T-helper 17 cell (primary cell): ENCODE data around the gene JAZF1. TPM values are rescaled to one million over a fixed set of nuclear protein-coding genes. Genes with fewer than 3 reads are reported as not detected.

ENCODE experiments used
- ATAC-seq: fragments of 150-1000 bp; cut with Tn5 transposase; 2 replicates; pipeline ENCODE4 v1.10.0; 2021; ENCODE audit warnings: mild to moderate bottlenecking, moderate library complexity
- DNase-seq, 3 donors: peaks; one replicate each; pipeline versions ENCODE4 v3.0.0 to v3.0.0-alpha.2; 2020 to 2021
- H3K9me3 ChIP-seq: one replicate; pipeline ENCODE4 v1.7.0; 2013; ENCODE audit warnings: low read length, mild to moderate bottlenecking; ENCODE audit not compliant: control insufficient read depth, poor library complexity, severe bottlenecking
- H3K27ac Mint-ChIP-seq: one replicate; pipeline ENCODE4 v1.8.0; 2022; ENCODE audit warnings: mild to moderate bottlenecking, moderate library complexity, mixed read lengths
- H3K27me3 Mint-ChIP-seq: one replicate; pipeline ENCODE4 v1.8.0; 2022; ENCODE audit warnings: mixed read lengths
- H3K36me3 Mint-ChIP-seq: one replicate; pipeline ENCODE4 v1.8.0; 2022; ENCODE audit warnings: low read depth, mixed read lengths
- H3K4me1 Mint-ChIP-seq: one replicate; pipeline ENCODE4 v1.8.0; 2022; ENCODE audit warnings: mild to moderate bottlenecking, mixed read lengths
- H3K4me3 Mint-ChIP-seq: one replicate; pipeline ENCODE4 v1.8.0; 2022; ENCODE audit warnings: mild to moderate bottlenecking, moderate library complexity, mixed read lengths
- total RNA-seq, 4 donors: library from RNA in 2 of 4; stranded (reverse) in 2 of 4; gene quantifications; one replicate each; pipeline ENCODE4 v1.2.3 and lab custom pipeline; 2022 to 2026

JAZF1 gene
- total RNA-seq, 2 donors from 2014 or later, result 12.4 to 13.4 TPM

DNA sequence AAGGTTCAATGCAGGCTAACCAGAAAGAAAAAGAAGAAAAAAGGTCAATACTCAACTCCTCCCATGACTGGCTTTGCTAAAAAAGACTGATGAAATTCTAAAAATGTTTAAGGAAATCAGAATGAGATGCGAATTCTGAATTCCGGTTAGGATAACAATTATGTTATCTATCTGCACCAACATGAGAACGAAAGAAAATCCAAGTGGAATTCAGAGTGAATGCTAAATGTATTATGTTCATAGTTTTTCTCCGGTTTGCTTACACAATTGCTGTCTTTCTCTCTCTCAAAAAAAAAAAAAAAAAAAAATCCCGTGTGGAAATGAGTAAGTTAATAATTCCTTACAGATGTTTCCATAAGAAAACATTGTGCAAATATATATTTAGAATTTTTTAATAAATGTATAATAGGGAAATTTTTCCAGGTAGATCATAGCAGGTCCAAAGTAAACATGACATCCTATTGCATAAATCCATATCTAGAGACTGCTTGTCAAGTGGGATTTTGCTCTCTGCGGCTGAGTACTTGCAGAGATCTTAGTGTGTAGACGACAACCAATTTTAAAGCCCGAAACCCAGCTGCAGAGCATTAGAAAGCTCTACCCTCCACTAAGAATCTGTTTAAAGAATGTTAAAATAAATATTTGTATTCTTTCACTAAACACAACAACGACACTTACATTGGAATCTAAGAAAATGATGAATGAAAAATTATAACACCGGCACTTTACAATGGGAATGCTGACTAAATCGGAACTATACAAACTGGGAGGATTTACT lies 104.0 kb downstream of the JAZF1 start:
- H3K27ac Mint-ChIP-seq, result no peak overlapping the region
- no peaks in the 10 kb centered on the region for H3K27me3 Mint-ChIP-seq
- H3K36me3 Mint-ChIP-seq, result no peaks in the 10 kb centered on the region
- DNase-seq (no peak), ATAC-seq (no peak)
- H3K4me1 Mint-ChIP-seq, result peaks cover 16% of the 10 kb centered on the region
- no peaks in the 10 kb centered on the region for H3K9me3 ChIP-seq
- H3K4me3 Mint-ChIP-seq, result no peak overlapping the region

DNA sequence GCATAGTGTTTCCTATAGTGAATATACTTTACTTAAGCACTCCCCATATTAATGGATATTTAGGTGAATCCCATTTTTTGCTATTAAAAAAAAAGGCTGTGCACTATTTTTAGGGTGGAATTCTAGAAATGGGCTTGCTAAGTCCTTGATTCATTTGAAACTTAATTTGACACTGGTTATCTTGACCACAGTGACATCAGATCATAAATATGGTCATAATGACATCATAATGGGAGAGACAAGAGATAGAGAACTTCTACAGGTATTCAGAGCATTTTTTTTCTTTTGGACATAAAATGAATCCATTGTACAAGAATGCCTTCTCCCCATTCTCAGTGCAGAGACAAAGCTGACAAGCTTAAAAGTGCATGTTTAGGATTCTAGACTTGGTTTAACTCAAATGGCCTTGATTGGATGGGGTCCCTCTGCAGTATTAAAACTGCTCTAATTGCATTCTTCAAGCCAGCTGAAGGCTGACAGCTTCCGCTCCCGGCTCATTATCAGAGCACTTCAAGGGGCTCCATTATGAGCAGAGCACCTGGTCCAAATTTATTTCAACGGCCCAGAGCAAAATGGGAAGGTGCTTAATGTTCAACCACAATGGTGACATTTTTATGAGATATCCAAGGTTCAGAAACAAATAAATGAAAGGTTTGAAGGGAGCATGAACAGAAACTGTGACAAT lies 104.8 kb downstream of the JAZF1 start:
- no peak overlapping the region for H3K4me3 Mint-ChIP-seq
- H3K9me3 ChIP-seq, result no peaks in the 10 kb centered on the region
- ATAC-seq (no peak), DNase-seq (no peak)
- no peaks in the 10 kb centered on the region for H3K36me3 Mint-ChIP-seq
- no peak overlapping the region for H3K27ac Mint-ChIP-seq
- H3K27me3 Mint-ChIP-seq, result no peaks in the 10 kb centered on the region
- H3K4me1 Mint-ChIP-seq, result peaks cover 12% of the 10 kb centered on the region

DNA sequence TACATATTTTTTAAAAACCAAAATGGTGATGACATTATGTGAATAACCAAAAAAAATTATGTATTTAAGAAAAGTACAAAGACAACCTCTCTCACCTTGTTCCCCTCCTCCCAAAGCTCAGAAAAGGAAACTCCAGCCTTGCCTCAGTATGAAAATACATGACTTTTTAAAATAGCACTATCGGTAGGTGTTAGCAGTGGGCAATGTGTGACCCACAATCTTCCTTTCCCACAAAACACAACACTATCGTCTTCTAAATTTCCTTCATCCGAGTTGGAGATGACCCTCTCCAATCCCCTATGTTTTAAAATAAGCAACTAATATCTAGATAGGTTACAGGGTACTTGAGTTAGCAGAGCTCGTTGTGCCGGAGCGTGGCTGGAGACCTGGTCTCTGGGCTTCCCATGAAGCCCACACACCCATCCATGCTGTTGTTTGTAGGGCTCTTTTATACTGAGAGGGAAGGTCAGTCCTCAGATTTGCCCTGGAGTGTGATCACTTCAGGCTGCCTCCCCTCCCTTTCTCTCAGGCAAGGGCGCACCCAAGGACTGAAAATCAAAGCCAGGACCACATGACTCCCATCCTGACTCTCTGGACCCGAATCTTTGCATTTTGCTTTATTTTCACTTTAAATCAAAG lies 107.6 kb downstream of the JAZF1 start:
- no peak for ATAC-seq
- H3K27ac Mint-ChIP-seq, result no peak overlapping the region

DNA sequence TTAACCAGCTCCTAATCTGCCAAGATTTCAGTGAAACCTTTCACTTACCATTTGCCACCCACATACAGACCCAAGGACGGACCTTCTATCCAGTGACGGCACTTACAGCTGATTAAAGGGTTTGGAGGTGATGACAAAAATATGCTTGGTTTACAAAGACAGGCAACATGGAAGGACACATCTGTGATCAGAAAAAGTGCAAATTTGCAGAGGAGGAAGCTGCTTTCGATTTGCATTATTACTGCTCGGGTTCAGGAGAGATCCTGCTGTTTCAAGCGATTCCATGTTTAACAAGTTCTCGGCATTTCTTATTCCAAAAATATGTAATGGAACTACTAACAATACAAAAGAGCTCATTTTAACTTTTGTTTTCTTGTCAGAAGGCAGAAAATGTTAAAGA lies 109.0 kb downstream of the JAZF1 start:
- Mint-ChIP-seq H3K4me3 (no peak overlapping the region), H3K4me1 (peaks cover 3% of the 10 kb centered on the region), H3K36me3 (no peaks in the 10 kb centered on the region), H3K27ac (no peak overlapping the region), H3K27me3 (no peaks in the 10 kb centered on the region)
- no peaks in the 10 kb centered on the region for H3K9me3 ChIP-seq
- DNase-seq, result no peak
- no peak for ATAC-seq

More for the DNA sequence above, 107.6 kb downstream of the JAZF1 start:
- Mint-ChIP-seq H3K4me1 (peaks cover 6% of the 10 kb centered on the region), H3K4me3 (no peak overlapping the region), H3K36me3 (no peaks in the 10 kb centered on the region), H3K27me3 (no peaks in the 10 kb centered on the region)
- H3K9me3 ChIP-seq, result no peaks in the 10 kb centered on the region
- no peak for DNase-seq

DNA sequence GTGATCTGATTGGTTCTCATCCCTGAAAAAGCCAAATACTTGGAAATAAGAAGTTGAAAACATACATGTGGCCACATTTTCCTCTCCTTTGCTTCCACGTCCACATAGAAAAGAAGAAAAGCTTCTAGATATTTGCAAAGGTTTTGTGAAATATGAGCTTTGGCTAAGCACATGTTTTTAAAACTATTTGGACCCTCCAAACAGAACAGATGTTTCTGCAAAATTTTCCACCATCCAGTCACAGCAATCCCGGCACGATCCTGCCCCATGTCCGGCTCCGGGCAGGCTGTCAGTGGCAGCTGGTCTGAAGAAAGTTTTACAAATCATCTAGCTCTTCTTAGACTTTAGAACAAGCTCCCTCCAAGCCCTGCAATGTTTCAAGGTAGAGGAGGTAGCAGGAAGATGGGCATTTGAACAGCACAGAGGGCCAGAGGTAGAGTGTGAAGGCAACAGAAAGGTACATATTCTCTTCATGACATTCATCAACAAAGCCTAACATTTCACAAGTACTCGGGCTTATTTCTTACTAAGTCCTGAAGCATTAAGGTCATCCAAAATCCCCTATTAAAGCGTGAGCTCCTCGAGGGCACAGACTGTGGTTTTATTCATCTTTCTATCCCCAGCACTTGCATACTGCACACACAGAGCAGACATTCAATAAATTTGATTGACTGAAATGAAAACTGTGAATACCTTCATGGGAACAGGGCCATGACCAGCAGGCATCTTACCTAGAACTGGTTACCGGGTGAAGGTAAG lies 110.1 kb downstream of the JAZF1 start:
- Mint-ChIP-seq H3K27me3 (no peaks in the 10 kb centered on the region), H3K27ac (no peak overlapping the region), H3K4me3 (no peak overlapping the region), H3K4me1 (peaks cover 3% of the 10 kb centered on the region), H3K36me3 (no peaks in the 10 kb centered on the region)
- no peaks in the 10 kb centered on the region for H3K9me3 ChIP-seq
- DNase-seq (no peak), ATAC-seq (no peak)

DNA sequence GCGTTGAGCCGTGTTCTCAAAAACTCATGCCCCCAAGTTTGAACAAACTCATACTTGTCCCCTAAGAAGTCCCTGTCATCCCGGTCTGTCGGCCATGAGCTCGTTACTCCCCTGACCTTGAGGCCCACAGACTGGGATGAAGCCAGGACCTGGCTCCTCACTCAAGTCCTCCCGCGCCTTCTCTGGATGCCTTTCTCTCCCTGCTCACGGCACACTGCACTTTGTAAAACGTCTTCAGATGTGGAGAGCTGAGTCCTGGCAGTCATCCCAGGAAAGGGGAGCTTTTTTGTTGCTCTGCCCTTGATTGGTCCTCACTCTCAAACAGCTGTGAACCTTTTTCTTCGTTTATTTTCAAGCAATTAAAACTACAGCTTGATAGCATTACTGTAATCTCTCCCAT lies 110.8 kb downstream of the JAZF1 start:
- peaks cover 7% of the 10 kb centered on the region for H3K4me1 Mint-ChIP-seq
- ATAC-seq (no peak), DNase-seq (no peak)
- no peaks in the 10 kb centered on the region for H3K27me3 Mint-ChIP-seq
- no peaks in the 10 kb centered on the region for H3K9me3 ChIP-seq
- no peak overlapping the region for H3K4me3 Mint-ChIP-seq
- H3K36me3 Mint-ChIP-seq, result no peaks in the 10 kb centered on the region
- no peak overlapping the region for H3K27ac Mint-ChIP-seq

DNA sequence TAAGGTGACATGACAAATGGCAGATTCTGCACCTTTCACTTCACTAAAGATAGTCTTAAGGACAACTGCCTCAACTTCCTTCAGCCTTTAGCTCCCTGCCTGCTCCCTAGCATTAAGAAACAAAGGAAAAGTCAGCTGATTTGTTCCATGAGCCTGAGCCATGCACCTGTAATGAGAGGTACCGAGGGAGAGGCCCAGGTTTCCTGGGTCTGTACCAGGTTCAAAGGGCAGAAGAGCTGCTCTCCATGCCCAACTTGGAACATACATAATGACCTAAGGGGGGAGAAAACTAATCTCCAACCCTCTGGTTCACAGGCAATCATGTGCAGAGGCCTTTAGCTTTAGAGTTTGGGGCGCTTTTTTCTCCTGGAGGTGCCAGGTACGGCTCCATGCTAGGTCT lies 111.2 kb downstream of the JAZF1 start:
- no peak for DNase-seq
- peaks cover 9% of the 10 kb centered on the region for H3K4me1 Mint-ChIP-seq
- no peak overlapping the region for H3K4me3 Mint-ChIP-seq
- H3K36me3 Mint-ChIP-seq, result no peaks in the 10 kb centered on the region
- no peaks in the 10 kb centered on the region for H3K27me3 Mint-ChIP-seq
- ATAC-seq, result no peak
- H3K9me3 ChIP-seq, result no peaks in the 10 kb centered on the region
- H3K27ac Mint-ChIP-seq, result no peak overlapping the region

DNA sequence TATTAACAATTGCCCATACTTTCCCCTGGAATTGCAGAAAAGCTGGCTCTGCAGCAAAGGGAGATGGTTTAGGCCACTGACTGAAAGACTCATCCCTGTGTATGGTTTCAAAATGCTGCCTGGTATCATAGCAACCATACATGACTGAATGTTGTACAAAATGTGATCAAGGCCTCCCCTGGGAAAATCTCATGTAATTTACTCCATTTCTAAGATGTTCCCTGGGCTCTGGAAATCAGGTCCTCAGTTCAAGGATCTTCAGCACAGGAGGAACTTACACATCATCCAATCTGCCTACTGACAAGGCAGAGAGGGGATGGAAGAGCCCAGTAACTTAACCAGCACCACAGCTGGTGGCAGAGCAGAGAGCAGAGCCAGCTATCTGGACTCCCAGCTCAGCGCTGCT lies 111.8 kb downstream of the JAZF1 start:
- peaks cover 9% of the 10 kb centered on the region for H3K4me1 Mint-ChIP-seq
- H3K9me3 ChIP-seq, result no peaks in the 10 kb centered on the region
- no peak overlapping the region for H3K4me3 Mint-ChIP-seq
- H3K36me3 Mint-ChIP-seq, result no peaks in the 10 kb centered on the region
- H3K27ac Mint-ChIP-seq, result no peak overlapping the region
- DNase-seq (no peak), ATAC-seq (no peak)
- H3K27me3 Mint-ChIP-seq, result no peaks in the 10 kb centered on the region

DNA sequence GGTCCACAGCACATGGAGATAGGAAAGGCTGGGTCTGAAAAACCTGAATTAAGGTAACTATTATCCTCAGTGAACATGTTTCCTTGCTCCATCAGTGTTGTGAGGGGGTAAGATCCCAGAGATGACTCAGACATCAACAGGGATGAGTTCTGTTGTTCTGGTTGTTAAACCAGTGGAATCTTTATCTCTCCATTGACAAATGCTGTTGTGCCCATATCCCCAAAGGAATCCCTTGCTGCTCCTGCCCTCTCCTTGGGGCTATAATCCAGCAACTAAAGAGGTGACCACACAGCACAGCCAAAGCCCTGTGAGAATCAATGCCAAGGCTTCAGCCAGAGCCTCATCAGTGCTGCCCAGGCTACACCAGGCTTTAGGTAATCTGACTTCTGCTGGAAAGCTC lies 113.4 kb downstream of the JAZF1 start:
- no peaks in the 10 kb centered on the region for H3K9me3 ChIP-seq
- DNase-seq (no peak), ATAC-seq (no peak)
- no peak overlapping the region for H3K27ac Mint-ChIP-seq
- H3K4me1 Mint-ChIP-seq, result peaks cover 10% of the 10 kb centered on the region
- no peak overlapping the region for H3K4me3 Mint-ChIP-seq
- peaks cover 3% of the 10 kb centered on the region for H3K36me3 Mint-ChIP-seq
- H3K27me3 Mint-ChIP-seq, result no peaks in the 10 kb centered on the region

DNA sequence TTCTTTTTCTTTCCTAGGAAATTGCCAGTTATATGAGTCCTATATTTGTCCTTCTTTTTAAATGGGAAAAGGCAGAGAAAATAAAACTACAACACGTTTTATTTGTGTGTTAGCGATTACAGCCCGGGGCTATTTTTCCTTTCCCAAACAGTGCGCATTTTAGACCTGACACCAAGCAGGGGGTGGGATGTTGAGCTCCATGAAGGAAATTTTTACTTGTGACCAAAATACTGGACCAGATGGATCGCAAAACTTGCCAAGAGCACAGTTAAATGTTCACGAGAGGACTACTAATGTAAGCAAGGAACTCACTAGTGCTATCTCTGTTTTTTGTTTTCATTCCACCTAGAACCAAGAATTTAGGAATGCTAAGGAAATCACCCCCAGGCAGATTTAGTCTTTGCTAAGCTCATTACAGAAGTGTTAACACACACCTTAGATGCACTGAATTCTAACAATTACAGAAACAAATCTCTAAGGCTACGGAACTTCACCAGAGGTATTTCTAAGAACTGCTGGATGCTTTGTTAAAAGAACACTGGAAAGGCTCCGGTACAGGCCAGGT lies 114.8 kb downstream of the JAZF1 start:
- ATAC-seq (no peak), DNase-seq (no peak)
- Mint-ChIP-seq H3K4me3 (no peak overlapping the region), H3K4me1 (peaks cover 10% of the 10 kb centered on the region), H3K36me3 (peaks cover 3% of the 10 kb centered on the region), H3K27me3 (no peaks in the 10 kb centered on the region), H3K27ac (no peak overlapping the region)
- H3K9me3 ChIP-seq, result no peaks in the 10 kb centered on the region

DNA sequence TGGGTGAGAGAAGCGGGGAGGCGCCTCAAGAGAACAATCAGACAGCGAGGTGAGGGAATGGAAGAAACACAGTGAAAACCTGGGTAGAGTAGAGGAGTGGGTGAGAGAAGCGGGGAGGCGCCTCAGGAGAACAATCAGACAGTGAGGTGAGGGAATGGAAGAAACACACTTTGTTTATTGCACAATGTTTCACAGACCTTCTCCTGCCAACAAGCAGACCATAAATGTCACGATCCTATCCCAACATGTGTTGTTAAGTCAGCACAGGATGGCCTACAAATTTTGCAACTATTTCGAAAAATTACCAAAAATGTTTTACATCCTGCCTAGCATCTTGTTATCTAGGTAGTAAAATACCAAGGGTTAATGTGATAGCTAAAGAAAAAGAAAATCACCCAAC lies 115.3 kb downstream of the JAZF1 start:
- H3K9me3 ChIP-seq, result no peaks in the 10 kb centered on the region
- Mint-ChIP-seq H3K4me3 (no peak overlapping the region), H3K27me3 (no peaks in the 10 kb centered on the region), H3K27ac (no peak overlapping the region), H3K4me1 (peaks cover 10% of the 10 kb centered on the region), H3K36me3 (peaks cover 3% of the 10 kb centered on the region)
- no peak for ATAC-seq
- DNase-seq, result no peak

DNA sequence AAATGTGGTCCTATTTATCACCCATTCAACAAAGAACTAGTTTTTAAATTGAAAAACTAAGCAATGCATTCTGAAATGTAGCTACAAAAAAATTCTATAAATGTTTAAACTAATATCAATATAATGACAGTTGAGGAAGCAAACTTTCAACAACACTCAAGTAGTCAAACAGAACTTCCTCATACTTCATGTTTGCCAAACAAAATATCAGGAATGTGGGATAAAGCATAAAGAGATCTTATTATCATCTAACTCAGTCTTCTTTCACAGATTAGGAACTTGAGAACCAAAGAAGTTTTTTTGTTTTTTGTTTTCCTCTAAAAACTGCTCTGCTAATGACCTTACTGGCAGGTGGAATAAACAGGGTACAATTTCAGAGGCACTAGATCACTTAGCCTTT lies 116.2 kb downstream of the JAZF1 start:
- H3K9me3 ChIP-seq, result no peaks in the 10 kb centered on the region
- H3K27me3 Mint-ChIP-seq, result no peaks in the 10 kb centered on the region
- no peak overlapping the region for H3K27ac Mint-ChIP-seq
- no peak overlapping the region for H3K4me3 Mint-ChIP-seq
- peaks cover 10% of the 10 kb centered on the region for H3K4me1 Mint-ChIP-seq
- no peak for DNase-seq
- peaks cover 3% of the 10 kb centered on the region for H3K36me3 Mint-ChIP-seq
- no peak for ATAC-seq
